Neural crest cell (in vitro differentiated cells): ENCODE measurements around the gene YWHAE. TPM values are rescaled to one million over a fixed set of nuclear protein-coding genes. Genes with fewer than 3 reads are reported as not detected.
"Not testable (repeated sequence)": the region's sequence is repeated elsewhere in the genome, so short reads cannot be mapped to it uniquely, and the experiment has no call there.

Experiments used
- DNase-seq: peaks from one replicate; pipeline ENCODE4 v3.0.0; 2021; ENCODE audit warnings: low read depth, mixed read lengths, low spot score
- H3K27ac Mint-ChIP-seq: one replicate; pipeline ENCODE4 v1.8.0; 2021; ENCODE audit warnings: mild to moderate bottlenecking, mixed read lengths; ENCODE audit not compliant: unreplicated experiment
- H3K27me3 Mint-ChIP-seq: 2 replicates; pipeline ENCODE4 v1.8.0; 2021; ENCODE audit warnings: low read depth, mild to moderate bottlenecking, mixed read lengths
- H3K36me3 Mint-ChIP-seq: 2 replicates; pipeline ENCODE4 v1.8.0; 2021; ENCODE audit warnings: low read depth, mild to moderate bottlenecking, mixed read lengths
- H3K4me1 Mint-ChIP-seq: 2 replicates; pipeline ENCODE4 v1.8.0; 2021; ENCODE audit warnings: mixed read lengths
- H3K4me3 Mint-ChIP-seq: one replicate; pipeline ENCODE4 v1.8.0; 2021; ENCODE audit warnings: mild to moderate bottlenecking, mixed read lengths
- H3K9me3 Mint-ChIP-seq: 2 replicates; pipeline ENCODE4 v1.8.0; 2021; ENCODE audit warnings: mixed read lengths
- CTCF ChIP-seq: fragments of 200-600 bp; sonication (generic); conservative IDR thresholded peaks from 2 replicates; pipeline ENCODE4 v1.5.0; 2021; ENCODE audit warnings: antibody characterized with exemption, mild to moderate bottlenecking
- total RNA-seq: library from RNA; stranded (reverse); gene quantifications from 2 replicates; pipeline ENCODE4 v1.2.1, GENCODE V29; 2021

The YWHAE gene
- total RNA-seq, 1 donor from 2014 or later: 1,231 TPM

GRCh38 chr17:1313270-1314005, 86.6 kb downstream of the YWHAE start:
- no peak for DNase-seq
- no peak for TF ChIP-seq CTCF
- H3K27ac Mint-ChIP-seq: no peak overlapping the region
- no peaks in the 10 kb centered on the region for H3K36me3 Mint-ChIP-seq
- H3K9me3 Mint-ChIP-seq: no peaks in the 10 kb centered on the region
- H3K27me3 Mint-ChIP-seq: peaks cover 9% of the 10 kb centered on the region
- H3K4me1 Mint-ChIP-seq: no peaks in the 10 kb centered on the region
- no peak overlapping the region for H3K4me3 Mint-ChIP-seq

GRCh38 chr17:1312261-1312870, 87.7 kb downstream of the YWHAE start:
- H3K4me3 Mint-ChIP-seq: no peak overlapping the region
- no peaks in the 10 kb centered on the region for H3K36me3 Mint-ChIP-seq
- H3K27ac Mint-ChIP-seq: no peak overlapping the region
- no peaks in the 10 kb centered on the region for H3K9me3 Mint-ChIP-seq
- no peaks in the 10 kb centered on the region for H3K4me1 Mint-ChIP-seq
- TF ChIP-seq CTCF: no peak
- peak; percentile 50 for DNase-seq
- peaks cover 14% of the 10 kb centered on the region for H3K27me3 Mint-ChIP-seq

GRCh38 chr17:1307829-1308228, 92.2 kb downstream of the YWHAE start:
- peaks cover 16% of the 10 kb centered on the region for H3K4me1 Mint-ChIP-seq
- H3K27ac Mint-ChIP-seq, H3K4me3 Mint-ChIP-seq, DNase-seq, H3K36me3 Mint-ChIP-seq, H3K9me3 Mint-ChIP-seq: not testable (repeated sequence)
- H3K27me3 Mint-ChIP-seq: peaks cover 23% of the 10 kb centered on the region

GRCh38 chr17:1304962-1305563, 95.0 kb downstream of the YWHAE start:
- Mint-ChIP-seq H3K36me3 (no peaks in the 10 kb centered on the region), H3K4me3 (no peak overlapping the region), H3K9me3 (no peaks in the 10 kb centered on the region), H3K4me1 (peaks cover 21% of the 10 kb centered on the region), H3K27me3 (peaks cover 16% of the 10 kb centered on the region), H3K27ac (no peak overlapping the region)
- DNase-seq: no peak
- TF ChIP-seq CTCF: no peak

- H3K4me1 Mint-ChIP-seq: peaks cover 23% of the 10 kb centered on the region
- peaks cover 16% of the 10 kb centered on the region for H3K27me3 Mint-ChIP-seq
- H3K36me3 Mint-ChIP-seq: no peaks in the 10 kb centered on the region
- no peak overlapping the region for H3K4me3 Mint-ChIP-seq
- no peak for TF ChIP-seq CTCF
- no peak overlapping the region for H3K27ac Mint-ChIP-seq
- H3K9me3 Mint-ChIP-seq: no peaks in the 10 kb centered on the region
- no peak for DNase-seq
Observed at GRCh38 chr17:1304522-1304921, 95.5 kb downstream of the YWHAE start.

- DNase-seq: no peak
- Mint-ChIP-seq H3K9me3 (no peaks in the 10 kb centered on the region), H3K36me3 (no peaks in the 10 kb centered on the region), H3K4me1 (peaks cover 32% of the 10 kb centered on the region), H3K4me3 (no peak overlapping the region), H3K27me3 (peaks cover 22% of the 10 kb centered on the region), H3K27ac (no peak overlapping the region)
- no peak for TF ChIP-seq CTCF
Observed at GRCh38 chr17:1302761-1303160, 97.3 kb downstream of the YWHAE start.
